ENCODE measurements around the gene TYSND1.

Gene TYSND1

GRCh38 chr10:70140297-70140696 lies 6.2 kb downstream of the TYSND1 start:
- Histone ChIP-seq H3K27ac (no peak overlapping the region), H3K4me3 (no peak overlapping the region)
- TF ChIP-seq CTCF (IDR thresholded peaks at IDR 0.05): no peak
- DNase-seq (ENCODE audit: low spot score): no peak

DNA sequence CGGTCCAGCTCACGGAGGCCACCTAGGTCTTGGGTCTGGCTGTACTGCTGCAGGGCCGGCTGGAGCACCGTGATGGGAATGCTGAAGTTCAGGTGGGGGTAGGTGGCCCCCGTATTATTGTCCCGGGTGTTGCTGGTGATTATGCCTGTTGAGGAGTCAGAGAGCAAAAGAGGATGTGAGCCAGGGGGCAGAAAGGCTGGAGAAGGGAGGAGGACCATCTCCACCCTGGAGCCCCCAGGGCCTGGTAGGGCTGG lies 6.6 kb downstream of the TYSND1 start:
- Histone ChIP-seq H3K27ac (no peak overlapping the region), H3K4me3 (no peak overlapping the region)
- no peak for DNase-seq (ENCODE audit: low spot score)
- no peak for TF ChIP-seq CTCF (IDR thresholded peaks at IDR 0.05)

GRCh38 chr10:70139151-70139996 lies 7.1 kb downstream of the TYSND1 start:
- no peak for DNase-seq (ENCODE audit: low spot score)
- Histone ChIP-seq H3K4me3 (no peak overlapping the region), H3K27ac (no peak overlapping the region)
- no peak for TF ChIP-seq CTCF (IDR thresholded peaks at IDR 0.05)

- TF ChIP-seq CTCF (IDR thresholded peaks at IDR 0.05): no peak
- Histone ChIP-seq H3K27ac (no peak overlapping the region), H3K4me3 (no peak overlapping the region)
- peak; percentile 59 for DNase-seq (ENCODE audit: low spot score)
Measured at GRCh38 chr10:70137927-70138883, 8.3 kb downstream of the TYSND1 start.

- TF ChIP-seq CTCF (IDR thresholded peaks at IDR 0.05): no peak
- Histone ChIP-seq H3K27ac (no peak overlapping the region), H3K4me3 (no peak overlapping the region)
- DNase-seq (ENCODE audit: low spot score): peak; percentile 45
Measured at GRCh38 chr10:70137135-70137534, 9.4 kb downstream of the TYSND1 start.

- DNase-seq (ENCODE audit: low spot score): peak; percentile 31
- no peak overlapping the region for H3K4me3 ChIP-seq
Measured at GRCh38 chr10:70135684-70136083, 10.8 kb downstream of the TYSND1 start.

More at GRCh38 chr10:70135684-70136083, 10.8 kb downstream of the TYSND1 start:
- H3K27ac ChIP-seq: no peak overlapping the region
- TF ChIP-seq CTCF (IDR thresholded peaks at IDR 0.05): no peak
